GM12865 (cell line): Measurements from ENCODE around the gene VEGFD.

Source experiments
- DNase-seq: peaks from one replicate; pipeline ENCODE4 v3.0.0; 2010; ENCODE audit warnings: low read depth
- H3K4me3 ChIP-seq: 2 replicates; pipeline ENCODE4 v1.5.1; 2011; ENCODE audit warnings: mild to moderate bottlenecking, low read depth, low read length, control low read depth
- CTCF ChIP-seq: IDR thresholded peaks from 2 replicates; pipeline ENCODE4 v1.5.1; 2011; ENCODE audit warnings: low read length, control low read depth, low read depth, inconsistent platforms; ENCODE audit not compliant: insufficient read depth; ENCODE audit errors: missing control alignments

The VEGFD gene

GRCh38 chrX:15343075-15343476 lies 41.1 kb downstream of the VEGFD start:
- DNase-seq, result no peak
- TF ChIP-seq CTCF, result no peak

GRCh38 chrX:15340867-15341266 lies 43.3 kb downstream of the VEGFD start:
- no peak overlapping the region for H3K4me3 ChIP-seq
- no peak for DNase-seq
- no peak for TF ChIP-seq CTCF

More at GRCh38 chrX:15343075-15343476, 41.1 kb downstream of the VEGFD start:
- H3K4me3 ChIP-seq, result no peak overlapping the region

- TF ChIP-seq CTCF, result no peak
- peak; percentile 18 for DNase-seq
- peak overlapping the region; percentile 62 for H3K4me3 ChIP-seq
Measured at GRCh38 chrX:15336023-15336413, 48.2 kb downstream of the VEGFD start.

- peak within 1 kb of the TSS; percentile 93 for H3K4me3 ChIP-seq
- DNase-seq, result peak; percentile 95
- no peak for TF ChIP-seq CTCF
Measured at GRCh38 chrX:15335135-15336022, 48.8 kb downstream of the VEGFD start, which contains the start of gene PIGA. PIGA (minus strand) TSS chrX:15335523; CDS start chrX:15331930, 3,593 bp downstream.

GRCh38 chrX:15334561-15334960 lies 49.7 kb downstream of the VEGFD start:
- no peak for TF ChIP-seq CTCF
- peak; percentile 7 for DNase-seq
- peak overlapping the region; percentile 93 for H3K4me3 ChIP-seq

- no peak for TF ChIP-seq CTCF
- H3K4me3 ChIP-seq, result no peak overlapping the region
- DNase-seq, result no peak
Measured at GRCh38 chrX:15328821-15329220, 55.4 kb downstream of the VEGFD start.
